MM.1S (cell line): ENCODE measurements around the gene RFPL1.

Source experiments
- DNase-seq: peaks from one replicate; pipeline ENCODE4 v3.0.0-alpha.2; 2015
- H2AFZ ChIP-seq: fragments of 300-600 bp; sonication (generic); 2 replicates; pipeline ENCODE4 v1.6.0; 2016; ENCODE audit warnings: antibody characterized with exemption, low read length
- H3F3A ChIP-seq: fragments of 300-600 bp; sonication (generic); 2 replicates; pipeline ENCODE4 v1.6.1; 2016; ENCODE audit warnings: mild to moderate bottlenecking, antibody characterized with exemption, low read length, moderate library complexity, mixed read lengths; ENCODE audit not compliant: insufficient read depth
- H3K27ac ChIP-seq: fragments of 300-600 bp; sonication (generic); 2 replicates; pipeline ENCODE4 v1.5.1; 2016; ENCODE audit warnings: mild to moderate bottlenecking, low read length
- H3K27me3 ChIP-seq: fragments of 300-600 bp; sonication (generic); replicated peaks from 2 replicates; pipeline ENCODE4 v1.6.0; 2016; ENCODE audit warnings: low read length; ENCODE audit not compliant: insufficient read depth
- H3K36me3 ChIP-seq: fragments of 300-600 bp; sonication (generic); replicated peaks from 2 replicates; pipeline ENCODE4 v1.6.1; 2016; ENCODE audit warnings: mild to moderate bottlenecking, low read length, mixed read lengths; ENCODE audit not compliant: insufficient read depth
- H3K4me1 ChIP-seq: fragments of 300-600 bp; sonication (generic); 2 replicates; pipeline ENCODE4 v1.6.1; 2016; ENCODE audit warnings: low read length, mixed read lengths
- H3K4me2 ChIP-seq: fragments of 300-600 bp; sonication (generic); 2 replicates; pipeline ENCODE4 v1.6.0; 2016; ENCODE audit warnings: low read depth, low read length
- H3K4me3 ChIP-seq: fragments of 300-600 bp; sonication (generic); 2 replicates; pipeline ENCODE4 v1.5.1; 2016; ENCODE audit warnings: low read length, mixed read lengths
- H3K79me2 ChIP-seq: fragments of 300-600 bp; sonication (generic); 2 replicates; pipeline ENCODE4 v1.6.1; 2016; ENCODE audit warnings: mixed run types, low read length, mixed read lengths
- H3K9ac ChIP-seq: fragments of 300-600 bp; sonication (generic); 2 replicates; pipeline ENCODE4 v1.6.1; 2016; ENCODE audit warnings: low read length, mixed read lengths
- H3K9me2 ChIP-seq: fragments of 300-600 bp; sonication (generic); replicated peaks from 2 replicates; pipeline ENCODE4 v1.6.1; 2016; ENCODE audit warnings: mild to moderate bottlenecking, low read length, mixed read lengths; ENCODE audit not compliant: insufficient read depth
- H3K9me3 ChIP-seq: fragments of 300-600 bp; sonication (generic); replicated peaks from 2 replicates; pipeline ENCODE4 v1.6.1; 2016; ENCODE audit warnings: mild to moderate bottlenecking, low read length, mixed read lengths; ENCODE audit not compliant: insufficient read depth
- H4K20me1 ChIP-seq: fragments of 300-600 bp; sonication (generic); 2 replicates; pipeline ENCODE4 v1.6.1; 2016; ENCODE audit warnings: mild to moderate bottlenecking, low read length, moderate library complexity, mixed read lengths; ENCODE audit not compliant: insufficient read depth
- CTCF ChIP-seq: fragments of 300-600 bp; sonication (generic); IDR thresholded peaks from 2 replicates; pipeline ENCODE4 v1.5.1; 2016; ENCODE audit warnings: antibody characterized with exemption, low read length, mixed read lengths
- EZH2 ChIP-seq: fragments of 300-600 bp; sonication (generic); optimal IDR thresholded peaks from 2 replicates; pipeline ENCODE3; 2017; ENCODE audit warnings: low read depth, mild to moderate bottlenecking, antibody characterized with exemption, low read length, mixed read lengths
- EZH2phosphoT487 ChIP-seq: fragments of 300-600 bp; sonication (generic); IDR thresholded peaks from 2 replicates; pipeline ENCODE4 v1.6.1; 2018; ENCODE audit warnings: antibody characterized with exemption, low read length

Gene RFPL1

DNA sequence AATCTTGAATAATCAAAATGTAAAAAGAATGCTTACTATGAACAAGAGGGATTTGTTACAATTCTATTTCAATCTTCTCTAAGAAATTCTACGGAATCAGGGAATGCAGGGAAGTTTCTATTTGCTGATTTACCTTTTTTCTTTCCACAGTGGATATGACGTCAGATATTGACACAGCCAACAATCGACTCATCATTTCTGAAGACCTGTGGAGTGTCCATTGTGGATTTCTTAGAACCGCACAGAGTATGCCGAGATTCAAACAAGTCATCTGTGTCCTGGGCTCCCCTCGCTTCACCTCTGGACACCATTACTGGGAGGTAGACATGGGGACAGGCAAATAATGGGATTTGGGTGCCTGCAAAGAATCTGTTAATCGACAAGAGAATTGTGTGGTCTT lies 4.1 kb upstream of the RFPL1 start:
- Histone ChIP-seq H2AFZ (no peak overlapping the region), H3K9me2 (no peaks in the 10 kb centered on the region), H3K9ac (no peak overlapping the region), H3K79me2 (no peaks in the 10 kb centered on the region), H3K4me1 (no peaks in the 10 kb centered on the region), H3K4me2 (no peak overlapping the region), H3K27ac (no peak overlapping the region), H3K36me3 (no peaks in the 10 kb centered on the region), H4K20me1 (no peaks in the 10 kb centered on the region), H3F3A (no peaks in the 10 kb centered on the region), H3K4me3 (no peak overlapping the region), H3K9me3 (no peaks in the 10 kb centered on the region), H3K27me3 (no peaks in the 10 kb centered on the region)
- DNase-seq = no peak
- TF ChIP-seq EZH2phosphoT487 (no peak), CTCF (no peak), EZH2 (no peak)

GRCh38 chr22:29435236-29436136 lies 2.9 kb upstream of the RFPL1 start:
- no peaks in the 10 kb centered on the region for H3K4me1 ChIP-seq
- no peaks in the 10 kb centered on the region for H4K20me1 ChIP-seq
- H2AFZ ChIP-seq = no peak overlapping the region
- TF ChIP-seq CTCF (no peak), EZH2 (no peak), EZH2phosphoT487 (no peak)
- no peaks in the 10 kb centered on the region for H3K9me3 ChIP-seq
- no peaks in the 10 kb centered on the region for H3K9me2 ChIP-seq
- H3K9ac ChIP-seq = no peak overlapping the region
- no peaks in the 10 kb centered on the region for H3K79me2 ChIP-seq
- DNase-seq = no peak
- H3K4me2 ChIP-seq = no peak overlapping the region
- no peak overlapping the region for H3K27ac ChIP-seq
- H3F3A ChIP-seq = no peaks in the 10 kb centered on the region
- no peaks in the 10 kb centered on the region for H3K27me3 ChIP-seq
- no peaks in the 10 kb centered on the region for H3K36me3 ChIP-seq
- H3K4me3 ChIP-seq = no peak overlapping the region

- no peaks in the 10 kb centered on the region for H3K9me3 ChIP-seq
- TF ChIP-seq EZH2phosphoT487 = no peak
- no peak for TF ChIP-seq EZH2
- no peak for TF ChIP-seq CTCF
- H3K4me3 ChIP-seq = no peak overlapping the region
- no peaks in the 10 kb centered on the region for H3K36me3 ChIP-seq
- H4K20me1 ChIP-seq = no peaks in the 10 kb centered on the region
- no peak overlapping the region for H3K27ac ChIP-seq
- H2AFZ ChIP-seq = no peak overlapping the region
- H3K9ac ChIP-seq = no peak overlapping the region
- H3K9me2 ChIP-seq = no peaks in the 10 kb centered on the region
- no peaks in the 10 kb centered on the region for H3K27me3 ChIP-seq
- no peaks in the 10 kb centered on the region for H3F3A ChIP-seq
- no peaks in the 10 kb centered on the region for H3K79me2 ChIP-seq
- no peak for DNase-seq
- H3K4me1 ChIP-seq = no peaks in the 10 kb centered on the region
- H3K4me2 ChIP-seq = no peak overlapping the region
Measured at GRCh38 chr22:29442976-29443375, 4.6 kb downstream of the RFPL1 start.
